ENCODE data around the gene PPP1R1C. TPM values are rescaled to one million over a fixed set of nuclear protein-coding genes. Genes with fewer than 3 reads are reported as not detected.

PPP1R1C gene
- total and polyA plus RNA-seq, 2 donors from 2014 or later: 2.5 TPM

GRCh38 chr2:182133195-182133891, 147.7 kb downstream of the PPP1R1C start:
- intact Hi-C loops (cut with DNase I): no loop called here
- Histone ChIP-seq H3K4me1 (ENCODE audit: control insufficient read depth in 2 of 3, insufficient read depth in 2 of 3, low read depth in 1 of 3, low read length in 3 of 3) (peaks cover 0 to 2% (median 0%) of the 10 kb centered on the region in 3 donors), H3K9me3 (ENCODE audit: control insufficient read depth in 2 of 3, insufficient read depth in 1 of 3, low read length in 3 of 3) (no peaks in the 10 kb centered on the region), H3K9ac (ENCODE audit: low read length in 3 of 3) (no peak overlapping the region), H3K36me3 (ENCODE audit: control insufficient read depth in 2 of 3, insufficient read depth in 3 of 3, low read length in 3 of 3) (no peaks in the 10 kb centered on the region), H3K4me3 (ENCODE audit: low read length in 3 of 3) (no peak overlapping the region), H3K27me3 (ENCODE audit: control insufficient read depth, insufficient read depth, low read length) (no peaks in the 10 kb centered on the region), H3K27ac (ENCODE audit: low read depth in 2 of 2, low read length in 2 of 2) (no peak overlapping the region)
- DNase-seq: no peak
- TF ChIP-seq CTCF (IDR thresholded peaks at IDR 0.05; ENCODE audit: borderline replicate concordance, extremely low read depth, insufficient read depth): no peak
- FAIRE-seq: no peak

- H3K36me3 ChIP-seq (ENCODE audit: control insufficient read depth in 2 of 3, insufficient read depth in 3 of 3, low read length in 3 of 3): no peaks in the 10 kb centered on the region
- H3K9ac ChIP-seq (ENCODE audit: low read length in 3 of 3): no peak overlapping the region
- no peak overlapping the region for H3K27ac ChIP-seq (ENCODE audit: low read depth in 2 of 2, low read length in 2 of 2)
- no peaks in the 10 kb centered on the region for H3K27me3 ChIP-seq (ENCODE audit: control insufficient read depth, insufficient read depth, low read length)
- no peak overlapping the region for H3K4me3 ChIP-seq (ENCODE audit: low read length in 3 of 3)
- FAIRE-seq: no peak
- peaks cover 0 to 2% (median 0%) of the 10 kb centered on the region in 3 donors for H3K4me1 ChIP-seq (ENCODE audit: control insufficient read depth in 2 of 3, insufficient read depth in 2 of 3, low read depth in 1 of 3, low read length in 3 of 3)
- TF ChIP-seq CTCF (IDR thresholded peaks at IDR 0.05; ENCODE audit: borderline replicate concordance, extremely low read depth, insufficient read depth): no peak
- DNase-seq: no peak
- intact Hi-C loops (cut with DNase I): no loop called here
- H3K9me3 ChIP-seq (ENCODE audit: control insufficient read depth in 2 of 3, insufficient read depth in 1 of 3, low read length in 3 of 3): no peaks in the 10 kb centered on the region
Measured at GRCh38 chr2:182134201-182134600, 148.5 kb downstream of the PPP1R1C start.

GRCh38 chr2:182142062-182142461, 156.4 kb downstream of the PPP1R1C start:
- intact Hi-C loops (cut with DNase I): no loop called here
- FAIRE-seq: no peak
- TF ChIP-seq CTCF (IDR thresholded peaks at IDR 0.05; ENCODE audit: borderline replicate concordance, extremely low read depth, insufficient read depth): no peak
- no peak overlapping the region for H3K4me3 ChIP-seq (ENCODE audit: low read length in 3 of 3)
- H3K27me3 ChIP-seq (ENCODE audit: control insufficient read depth, insufficient read depth, low read length): no peaks in the 10 kb centered on the region
- H3K4me1 ChIP-seq (ENCODE audit: control insufficient read depth in 2 of 3, insufficient read depth in 2 of 3, low read depth in 1 of 3, low read length in 3 of 3): no peaks in the 10 kb centered on the region
- no peaks in the 10 kb centered on the region for H3K36me3 ChIP-seq (ENCODE audit: control insufficient read depth in 2 of 3, insufficient read depth in 3 of 3, low read length in 3 of 3)
- no peak overlapping the region for H3K27ac ChIP-seq (ENCODE audit: low read depth in 2 of 2, low read length in 2 of 2)
- H3K9ac ChIP-seq (ENCODE audit: low read length in 3 of 3): no peak overlapping the region
- no peaks in the 10 kb centered on the region for H3K9me3 ChIP-seq (ENCODE audit: control insufficient read depth in 2 of 3, insufficient read depth in 1 of 3, low read length in 3 of 3)
- no peak for DNase-seq

All from kidney (tissue), 14 donors.